Neural crest cell (in vitro differentiated cells): ENCODE data around the gene TXNRD1. TPM values are rescaled to one million over a fixed set of nuclear protein-coding genes. Genes with fewer than 3 reads are reported as not detected.

Source experiments
- DNase-seq: peaks from one replicate; pipeline ENCODE4 v3.0.0; 2021; ENCODE audit warnings: low read depth, mixed read lengths, low spot score
- H3K27ac Mint-ChIP-seq: one replicate; pipeline ENCODE4 v1.8.0; 2021; ENCODE audit warnings: mild to moderate bottlenecking, mixed read lengths; ENCODE audit not compliant: unreplicated experiment
- H3K27me3 Mint-ChIP-seq: 2 replicates; pipeline ENCODE4 v1.8.0; 2021; ENCODE audit warnings: low read depth, mild to moderate bottlenecking, mixed read lengths
- H3K36me3 Mint-ChIP-seq: 2 replicates; pipeline ENCODE4 v1.8.0; 2021; ENCODE audit warnings: low read depth, mild to moderate bottlenecking, mixed read lengths
- H3K4me1 Mint-ChIP-seq: 2 replicates; pipeline ENCODE4 v1.8.0; 2021; ENCODE audit warnings: mixed read lengths
- H3K4me3 Mint-ChIP-seq: one replicate; pipeline ENCODE4 v1.8.0; 2021; ENCODE audit warnings: mild to moderate bottlenecking, mixed read lengths
- H3K9me3 Mint-ChIP-seq: 2 replicates; pipeline ENCODE4 v1.8.0; 2021; ENCODE audit warnings: mixed read lengths
- total RNA-seq: library from RNA; stranded (reverse); gene quantifications from 2 replicates; pipeline ENCODE4 v1.2.1, GENCODE V29; 2021
- TF ChIP-seq, protein P1 (sequence below): fragments of 200-600 bp; sonication (generic); conservative IDR thresholded peaks from 2 replicates; pipeline ENCODE4 v1.5.0; 2021; ENCODE audit warnings: antibody characterized with exemption, mild to moderate bottlenecking

Gene TXNRD1
- total RNA-seq, 1 donor from 2014 or later, result 105 TPM

DNA sequence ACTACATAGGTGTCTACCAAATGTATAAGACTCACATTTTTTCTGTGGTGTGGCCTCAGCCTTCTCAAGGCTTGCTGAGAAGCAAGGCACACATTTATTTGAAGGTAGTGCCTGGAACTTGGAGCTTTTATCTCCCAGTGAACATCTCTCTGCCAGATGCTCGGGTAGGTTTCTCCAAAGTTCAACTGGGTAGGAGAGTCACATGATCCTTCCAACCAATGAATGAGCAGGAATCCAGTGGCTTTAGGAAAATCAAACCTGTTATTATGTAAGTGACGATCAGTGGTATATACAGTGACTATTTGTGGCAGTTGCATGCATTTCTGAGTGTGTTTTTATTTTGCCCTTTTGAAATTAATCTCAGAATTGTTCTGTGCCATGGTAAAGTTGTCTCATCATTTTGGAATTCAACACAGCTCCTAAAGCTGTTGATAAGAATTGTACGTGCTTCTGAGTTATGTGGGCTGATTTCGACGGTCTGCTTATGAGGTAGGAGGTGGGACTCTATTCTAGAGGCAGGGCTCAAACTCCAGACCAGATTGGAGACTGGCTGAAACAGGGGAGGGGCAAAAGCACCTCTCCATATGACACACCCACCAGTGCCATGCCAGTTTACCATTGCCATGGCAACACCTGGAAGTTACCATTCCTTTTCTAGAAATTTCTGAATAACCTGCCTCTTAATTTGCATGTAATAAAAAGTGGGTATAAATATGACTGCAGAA, 145.6 kb downstream of the TXNRD1 start:
- TF ChIP-seq, protein P1, sequence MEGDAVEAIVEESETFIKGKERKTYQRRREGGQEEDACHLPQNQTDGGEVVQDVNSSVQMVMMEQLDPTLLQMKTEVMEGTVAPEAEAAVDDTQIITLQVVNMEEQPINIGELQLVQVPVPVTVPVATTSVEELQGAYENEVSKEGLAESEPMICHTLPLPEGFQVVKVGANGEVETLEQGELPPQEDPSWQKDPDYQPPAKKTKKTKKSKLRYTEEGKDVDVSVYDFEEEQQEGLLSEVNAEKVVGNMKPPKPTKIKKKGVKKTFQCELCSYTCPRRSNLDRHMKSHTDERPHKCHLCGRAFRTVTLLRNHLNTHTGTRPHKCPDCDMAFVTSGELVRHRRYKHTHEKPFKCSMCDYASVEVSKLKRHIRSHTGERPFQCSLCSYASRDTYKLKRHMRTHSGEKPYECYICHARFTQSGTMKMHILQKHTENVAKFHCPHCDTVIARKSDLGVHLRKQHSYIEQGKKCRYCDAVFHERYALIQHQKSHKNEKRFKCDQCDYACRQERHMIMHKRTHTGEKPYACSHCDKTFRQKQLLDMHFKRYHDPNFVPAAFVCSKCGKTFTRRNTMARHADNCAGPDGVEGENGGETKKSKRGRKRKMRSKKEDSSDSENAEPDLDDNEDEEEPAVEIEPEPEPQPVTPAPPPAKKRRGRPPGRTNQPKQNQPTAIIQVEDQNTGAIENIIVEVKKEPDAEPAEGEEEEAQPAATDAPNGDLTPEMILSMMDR, result no peak
- peaks cover 6% of the 10 kb centered on the region for H3K36me3 Mint-ChIP-seq
- H3K4me1 Mint-ChIP-seq, result peaks cover 5% of the 10 kb centered on the region
- peaks cover 6% of the 10 kb centered on the region for H3K9me3 Mint-ChIP-seq
- no peaks in the 10 kb centered on the region for H3K27me3 Mint-ChIP-seq
- H3K27ac Mint-ChIP-seq, result no peak overlapping the region
- no peak for DNase-seq
- no peak overlapping the region for H3K4me3 Mint-ChIP-seq

DNA sequence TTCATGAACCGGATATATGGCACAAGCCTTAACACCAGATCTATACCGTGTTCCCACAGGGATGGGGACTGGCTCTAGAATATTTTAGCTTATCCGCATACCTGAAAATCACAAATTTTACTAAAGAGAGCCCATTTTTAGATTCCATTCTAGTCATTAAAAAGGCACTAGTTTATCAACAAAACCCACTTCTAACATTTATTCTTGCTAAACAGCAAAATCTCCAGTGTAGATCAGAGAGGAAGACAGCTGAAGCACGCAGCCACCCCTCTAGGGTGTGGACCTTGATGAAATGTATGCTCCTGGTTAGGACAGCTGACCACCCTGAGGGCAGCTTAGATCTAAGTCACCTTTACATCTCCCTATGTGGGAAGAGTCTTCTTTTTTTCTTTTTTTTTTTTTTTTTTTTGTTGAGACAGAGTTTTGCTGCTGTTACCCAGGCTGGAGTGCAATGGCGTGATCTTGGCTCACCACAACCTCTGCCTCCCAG, 150.4 kb downstream of the TXNRD1 start:
- Mint-ChIP-seq H3K4me3 (no peak overlapping the region), H3K27ac (no peak overlapping the region), H3K27me3 (no peaks in the 10 kb centered on the region), H3K9me3 (peaks cover 13% of the 10 kb centered on the region), H3K36me3 (peaks cover 13% of the 10 kb centered on the region), H3K4me1 (peaks cover 1% of the 10 kb centered on the region)
- TF ChIP-seq, protein P1, result no peak
- no peak for DNase-seq

DNA sequence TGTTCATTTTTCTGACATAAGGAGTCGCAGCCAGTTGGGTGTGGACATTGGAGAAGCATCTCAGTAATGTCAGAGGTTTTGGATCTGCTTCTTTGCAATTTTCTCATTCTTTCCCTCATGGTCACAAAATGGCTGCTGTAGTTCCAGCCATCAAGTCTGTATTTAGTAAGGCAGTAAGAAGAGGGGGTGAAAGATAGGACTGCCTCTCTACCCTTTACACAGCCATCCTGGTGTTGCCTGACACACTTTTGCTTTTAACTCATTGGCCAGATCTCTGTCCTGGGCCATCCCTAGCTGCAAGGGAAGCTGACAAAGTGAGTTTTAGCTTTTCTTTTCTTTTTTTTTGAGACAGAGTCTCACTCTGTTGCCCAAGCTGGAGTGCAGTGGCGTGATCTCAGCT, 154.1 kb downstream of the TXNRD1 start:
- H3K27me3 Mint-ChIP-seq, result no peaks in the 10 kb centered on the region
- peaks cover 7% of the 10 kb centered on the region for H3K36me3 Mint-ChIP-seq
- H3K9me3 Mint-ChIP-seq, result peaks cover 13% of the 10 kb centered on the region
- DNase-seq, result no peak
- TF ChIP-seq, protein P1, result no peak
- H3K4me1 Mint-ChIP-seq, result peaks cover 10% of the 10 kb centered on the region
- H3K27ac Mint-ChIP-seq, result no peak overlapping the region
- no peak overlapping the region for H3K4me3 Mint-ChIP-seq

DNA sequence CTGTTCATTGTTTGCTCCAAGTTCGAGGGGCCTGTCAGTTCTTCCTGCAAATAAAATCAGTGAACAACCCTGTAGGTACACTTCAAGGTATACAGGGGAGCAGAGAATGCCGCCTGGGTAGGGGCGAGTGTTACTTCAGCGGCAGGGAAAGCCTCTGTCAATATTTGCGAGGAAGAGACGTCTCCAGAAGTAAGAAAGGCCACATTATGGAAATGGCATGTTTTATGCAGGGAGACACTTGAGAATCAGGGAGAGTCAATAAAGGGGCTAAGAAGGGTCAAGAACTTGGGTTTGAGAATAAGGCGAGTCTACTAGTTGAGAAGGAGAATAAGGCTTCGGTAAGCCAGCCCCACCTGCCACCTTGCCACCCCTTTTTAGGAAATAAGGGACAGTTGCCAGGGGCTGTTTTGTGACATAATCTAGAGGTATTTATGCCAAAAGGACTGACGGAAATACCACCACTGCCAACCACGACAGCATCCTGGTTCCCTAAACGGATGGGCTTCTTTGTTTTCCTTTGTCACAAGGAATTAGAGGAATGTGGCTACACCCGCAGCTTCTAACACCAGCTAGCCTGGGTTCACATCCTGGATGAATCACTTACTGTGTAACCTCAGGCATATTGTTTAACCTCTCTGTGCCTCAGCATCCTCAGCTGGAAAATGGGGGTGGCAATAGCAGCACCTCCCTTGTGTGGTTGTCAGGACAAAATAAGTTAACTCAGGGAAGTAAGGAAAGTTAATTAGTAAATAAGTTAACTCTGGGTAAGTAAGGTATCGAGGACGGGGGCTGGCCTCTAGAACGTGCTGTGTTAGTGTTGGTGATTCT, 155.7 kb downstream of the TXNRD1 start:
- TF ChIP-seq, protein P1, result no peak
- H3K9me3 Mint-ChIP-seq, result peaks cover 13% of the 10 kb centered on the region
- no peak for DNase-seq
- peaks cover 10% of the 10 kb centered on the region for H3K4me1 Mint-ChIP-seq
- H3K4me3 Mint-ChIP-seq, result no peak overlapping the region
- H3K27me3 Mint-ChIP-seq, result no peaks in the 10 kb centered on the region
- no peak overlapping the region for H3K27ac Mint-ChIP-seq
- peaks cover 7% of the 10 kb centered on the region for H3K36me3 Mint-ChIP-seq

DNA sequence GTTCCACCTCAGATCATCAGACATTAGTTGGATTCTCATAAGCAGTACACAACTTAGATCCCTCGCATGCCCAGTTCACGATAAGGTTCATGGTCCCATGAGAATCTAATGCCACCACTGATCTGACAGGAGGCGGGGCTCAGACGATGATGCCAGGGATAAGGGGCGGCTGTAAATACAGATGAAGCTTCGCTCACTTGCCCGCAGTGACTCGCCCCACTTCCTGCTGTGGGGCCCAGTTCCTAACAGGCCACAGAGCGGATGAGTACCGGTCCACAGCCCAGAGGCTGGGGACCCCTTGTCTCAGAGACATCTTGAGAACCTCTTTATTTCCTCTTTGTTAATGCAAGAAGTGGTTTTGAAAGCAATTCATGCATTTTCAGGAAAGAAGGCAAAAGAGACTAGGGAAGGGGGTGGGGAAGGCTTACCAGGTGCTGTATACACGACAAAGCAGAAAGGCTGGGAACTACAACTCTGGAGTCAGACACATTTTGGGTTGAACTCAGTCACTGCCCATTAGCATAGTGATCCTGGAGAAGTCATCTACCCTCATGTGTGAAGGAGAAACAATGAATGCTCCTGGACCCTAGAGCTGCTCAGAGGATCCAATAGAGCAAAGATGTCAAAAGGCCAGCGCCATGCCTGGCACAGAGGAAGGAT, 156.6 kb downstream of the TXNRD1 start:
- TF ChIP-seq, protein P1, result no peak
- H3K4me3 Mint-ChIP-seq, result no peak overlapping the region
- H3K36me3 Mint-ChIP-seq, result peaks cover 7% of the 10 kb centered on the region
- H3K27ac Mint-ChIP-seq, result no peak overlapping the region
- peaks cover 13% of the 10 kb centered on the region for H3K9me3 Mint-ChIP-seq
- H3K27me3 Mint-ChIP-seq, result no peaks in the 10 kb centered on the region
- peaks cover 13% of the 10 kb centered on the region for H3K4me1 Mint-ChIP-seq
- no peak for DNase-seq
